ENCODE measurements around the gene CAT.

DNA sequence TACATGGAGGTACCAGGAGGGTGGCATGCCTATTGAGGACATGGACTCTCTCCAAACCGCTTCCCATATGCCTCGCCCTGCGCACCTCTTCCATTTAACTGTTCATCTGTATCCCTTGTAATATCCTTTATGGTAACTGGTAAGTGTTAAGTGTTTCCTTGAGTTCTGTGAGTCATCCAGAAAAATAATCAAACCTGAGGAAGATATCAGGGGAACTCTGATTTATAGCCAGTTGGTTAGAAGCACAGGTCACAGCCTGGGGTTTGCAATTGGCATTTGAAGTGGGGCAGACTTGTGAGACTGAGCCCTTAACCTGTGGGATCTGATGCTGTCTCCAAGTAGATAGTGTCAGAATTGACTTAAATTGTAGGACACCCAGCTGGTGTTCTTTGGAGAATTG, 27.6 kb upstream of the CAT start:
- TF ChIP-seq, protein P1, sequence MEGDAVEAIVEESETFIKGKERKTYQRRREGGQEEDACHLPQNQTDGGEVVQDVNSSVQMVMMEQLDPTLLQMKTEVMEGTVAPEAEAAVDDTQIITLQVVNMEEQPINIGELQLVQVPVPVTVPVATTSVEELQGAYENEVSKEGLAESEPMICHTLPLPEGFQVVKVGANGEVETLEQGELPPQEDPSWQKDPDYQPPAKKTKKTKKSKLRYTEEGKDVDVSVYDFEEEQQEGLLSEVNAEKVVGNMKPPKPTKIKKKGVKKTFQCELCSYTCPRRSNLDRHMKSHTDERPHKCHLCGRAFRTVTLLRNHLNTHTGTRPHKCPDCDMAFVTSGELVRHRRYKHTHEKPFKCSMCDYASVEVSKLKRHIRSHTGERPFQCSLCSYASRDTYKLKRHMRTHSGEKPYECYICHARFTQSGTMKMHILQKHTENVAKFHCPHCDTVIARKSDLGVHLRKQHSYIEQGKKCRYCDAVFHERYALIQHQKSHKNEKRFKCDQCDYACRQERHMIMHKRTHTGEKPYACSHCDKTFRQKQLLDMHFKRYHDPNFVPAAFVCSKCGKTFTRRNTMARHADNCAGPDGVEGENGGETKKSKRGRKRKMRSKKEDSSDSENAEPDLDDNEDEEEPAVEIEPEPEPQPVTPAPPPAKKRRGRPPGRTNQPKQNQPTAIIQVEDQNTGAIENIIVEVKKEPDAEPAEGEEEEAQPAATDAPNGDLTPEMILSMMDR (IDR thresholded peaks at IDR 0.05), result no peak
- TF ChIP-seq POLR2A (IDR thresholded peaks at IDR 0.05) (no peak), EP300 (IDR thresholded peaks at IDR 0.05) (no peak), POLR2AphosphoS5 (IDR thresholded peaks at IDR 0.05) (no peak)
